Caco-2 (cell line): Measurements from ENCODE around the gene PALS2. TPM values are rescaled to one million over a fixed set of nuclear protein-coding genes. Genes with fewer than 3 reads are reported as not detected.

ENCODE experiments used
- BruUV-seq: library from RNA; stranded (reverse); fragments of 400-500 nt; replicated peaks from 2 replicates; lab custom pipeline; 2021; lab: Mats Ljungman, UMichigan
- CTCF ChIA-PET: fragments of 300-600 bp; sonication (Branson Sonifier 250); formaldehyde crosslinking; loops from one replicate; lab custom pipeline; 2022; ENCODE audit warnings: antibody characterized with exemption; lab: Charles Lee
- POLR2A ChIA-PET: fragments of 300-600 bp; sonication (Branson Sonifier 250); formaldehyde crosslinking; loops from one replicate; lab custom pipeline; 2022; ENCODE audit warnings: antibody characterized with exemption; lab: Charles Lee
- DNase-seq, 2 experiments: peaks; one replicate each; pipeline versions ENCODE4 v3.0.0 to v3.0.0-alpha.2; 2020 to 2022
- H3K27me3 ChIP-seq: replicated peaks from 2 replicates; pipeline ENCODE4 v1.6.0; 2011; ENCODE audit warnings: low read length; ENCODE audit not compliant: control insufficient read depth, insufficient read depth
- H3K36me3 ChIP-seq: 2 replicates; pipeline ENCODE4 v1.5.1; 2011; ENCODE audit warnings: low read length; ENCODE audit not compliant: control insufficient read depth, insufficient read depth
- H3K4me1 ChIP-seq: fragments of 250-450 bp; sonication (Bioruptor Pico); 2 replicates; pipeline ENCODE4 v1.5.1; 2020; ENCODE audit warnings: mild to moderate bottlenecking
- H3K4me3 ChIP-seq: 2 replicates; pipeline ENCODE4 v1.5.1; 2011; ENCODE audit warnings: low read depth, mild to moderate bottlenecking, control low read depth, low read length
- H3K9me3 ChIP-seq: fragments of 250-450 bp; sonication (Bioruptor Pico); 2 replicates; pipeline ENCODE4 v1.5.1; 2020; ENCODE audit warnings: mild to moderate bottlenecking, moderate library complexity
- H3K27ac Mint-ChIP-seq: one replicate; pipeline ENCODE4 v1.8.0; 2022; ENCODE audit warnings: mixed read lengths; ENCODE audit not compliant: unreplicated experiment
- H3K27me3 Mint-ChIP-seq: one replicate; pipeline ENCODE4 v1.8.0; 2022; ENCODE audit warnings: mixed read lengths; ENCODE audit not compliant: insufficient read depth, unreplicated experiment
- H3K36me3 Mint-ChIP-seq: one replicate; pipeline ENCODE4 v1.8.0; 2022; ENCODE audit warnings: mild to moderate bottlenecking, mixed read lengths; ENCODE audit not compliant: insufficient read depth, unreplicated experiment
- H3K4me1 Mint-ChIP-seq: one replicate; pipeline ENCODE4 v1.8.0; 2022; ENCODE audit warnings: low read depth, mixed read lengths; ENCODE audit not compliant: unreplicated experiment
- H3K4me3 Mint-ChIP-seq: one replicate; pipeline ENCODE4 v1.8.0; 2022; ENCODE audit warnings: mild to moderate bottlenecking, moderate library complexity, mixed read lengths; ENCODE audit not compliant: unreplicated experiment
- H3K9me3 Mint-ChIP-seq: one replicate; pipeline ENCODE4 v1.8.0; 2022; ENCODE audit warnings: mixed read lengths; ENCODE audit not compliant: unreplicated experiment
- intact Hi-C: fragments of 100-400 bp; cut with micrococcal nuclease; formaldehyde crosslinking; loops from one replicate; pipeline ENCODE4 v1.10.0; 2022; ENCODE audit not compliant: unreplicated experiment
- total RNA-seq: library from RNA; stranded (reverse); gene quantifications from 2 replicates; pipeline ENCODE4 v1.2.3, GENCODE V29; 2022
- TF ChIP-seq, protein P1 (sequence below), 2 experiments: fragments of 200-600 bp in 1 of 2; IDR thresholded peaks; 1 replicate in 1 of 2; 2 replicates in 1 of 2; pipeline versions ENCODE4 v1.5.1 to v1.8.0; 2011 to 2022; ENCODE audit warnings: antibody characterized with exemption in 1 of 2, control low read depth in 1 of 2, inconsistent platforms in 1 of 2, low read depth in 1 of 2, low read length in 1 of 2, mild to moderate bottlenecking in 1 of 2, moderate library complexity in 1 of 2; ENCODE audit not compliant: insufficient read depth in 1 of 2, severe bottlenecking in 1 of 2, unreplicated experiment in 1 of 2

PALS2 gene
- total RNA-seq, 1 experiment from 2014 or later, result 38.5 TPM

DNA sequence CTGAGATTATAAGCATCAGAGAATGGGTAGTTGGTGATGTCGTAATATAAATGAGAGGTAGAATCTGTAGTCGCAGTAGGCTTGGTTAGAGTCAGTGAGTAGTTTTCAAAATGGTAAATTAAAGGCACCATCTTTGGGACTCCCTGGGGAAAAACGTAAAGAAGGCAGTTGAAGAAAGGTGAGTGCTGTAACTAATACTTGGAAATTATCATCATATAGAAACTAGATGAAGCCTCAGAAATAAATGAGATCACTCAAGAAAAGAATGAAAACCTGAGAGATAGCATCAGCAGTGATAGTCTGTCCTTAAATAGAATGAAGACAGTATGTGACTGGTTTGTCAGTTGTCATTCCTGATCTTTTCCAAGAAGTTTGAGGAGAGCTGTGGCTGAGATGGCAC, 23.8 kb downstream of the PALS2 start:
- Mint-ChIP-seq H3K27ac (no peak overlapping the region), H3K4me1 (no peaks in the 10 kb centered on the region), H3K27me3 (no peaks in the 10 kb centered on the region), H3K4me3 (no peak overlapping the region), H3K9me3 (peaks cover 6% of the 10 kb centered on the region), H3K36me3 (no peaks in the 10 kb centered on the region)
- Histone ChIP-seq H3K9me3 (no peaks in the 10 kb centered on the region), H3K27me3 (no peaks in the 10 kb centered on the region), H3K4me1 (no peaks in the 10 kb centered on the region), H3K4me3 (no peak overlapping the region), H3K36me3 (no peaks in the 10 kb centered on the region)
- DNase-seq, result no peak
- ChIA-PET POLR2A (no interaction called here), CTCF (no interaction called here)
- intact Hi-C loops, result no loop called here
- TF ChIP-seq, protein P1, sequence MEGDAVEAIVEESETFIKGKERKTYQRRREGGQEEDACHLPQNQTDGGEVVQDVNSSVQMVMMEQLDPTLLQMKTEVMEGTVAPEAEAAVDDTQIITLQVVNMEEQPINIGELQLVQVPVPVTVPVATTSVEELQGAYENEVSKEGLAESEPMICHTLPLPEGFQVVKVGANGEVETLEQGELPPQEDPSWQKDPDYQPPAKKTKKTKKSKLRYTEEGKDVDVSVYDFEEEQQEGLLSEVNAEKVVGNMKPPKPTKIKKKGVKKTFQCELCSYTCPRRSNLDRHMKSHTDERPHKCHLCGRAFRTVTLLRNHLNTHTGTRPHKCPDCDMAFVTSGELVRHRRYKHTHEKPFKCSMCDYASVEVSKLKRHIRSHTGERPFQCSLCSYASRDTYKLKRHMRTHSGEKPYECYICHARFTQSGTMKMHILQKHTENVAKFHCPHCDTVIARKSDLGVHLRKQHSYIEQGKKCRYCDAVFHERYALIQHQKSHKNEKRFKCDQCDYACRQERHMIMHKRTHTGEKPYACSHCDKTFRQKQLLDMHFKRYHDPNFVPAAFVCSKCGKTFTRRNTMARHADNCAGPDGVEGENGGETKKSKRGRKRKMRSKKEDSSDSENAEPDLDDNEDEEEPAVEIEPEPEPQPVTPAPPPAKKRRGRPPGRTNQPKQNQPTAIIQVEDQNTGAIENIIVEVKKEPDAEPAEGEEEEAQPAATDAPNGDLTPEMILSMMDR (IDR thresholded peaks at IDR 0.05; ENCODE audit: insufficient read depth in 1 of 2, low read depth in 1 of 2, low read length in 1 of 2, severe bottlenecking in 1 of 2, unreplicated experiment in 1 of 2), result no peak
- BruUV-seq, result no TSS peak

DNA sequence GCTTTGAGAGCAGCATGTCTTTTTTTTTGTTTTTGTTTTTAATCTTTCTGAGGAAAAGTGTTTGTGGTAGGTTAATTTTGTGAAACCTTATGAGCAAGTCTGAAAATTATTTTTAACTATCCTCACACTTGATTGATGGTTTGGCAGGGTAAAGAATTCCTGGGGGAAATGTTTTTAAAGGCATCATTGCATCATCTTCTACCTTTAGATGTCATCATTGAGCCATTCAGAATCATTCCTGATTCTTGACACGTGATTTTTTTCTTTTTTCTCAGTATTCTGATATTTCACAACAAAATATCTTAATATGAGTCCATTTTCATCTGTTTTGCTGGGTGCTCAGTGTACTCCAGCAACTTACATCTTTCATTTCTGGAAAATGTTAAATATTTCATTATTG, 28.3 kb downstream of the PALS2 start:
- Histone ChIP-seq H3K4me1 (no peaks in the 10 kb centered on the region), H3K9me3 (no peaks in the 10 kb centered on the region; the same call in 1 of the 2 replicates), H3K4me3 (no peak overlapping the region), H3K27me3 (no peaks in the 10 kb centered on the region), H3K36me3 (no peaks in the 10 kb centered on the region)
- peaks cover 11% of the 10 kb centered on the region for H3K9me3 Mint-ChIP-seq
- ChIA-PET POLR2A (no interaction called here), CTCF (interaction anchor here (0.5 kb wide), 1 partner anchor 36 kb away, joined by 3 read pairs; no protein-coding TSS in a partner anchor)
- no peak overlapping the region for H3K27ac Mint-ChIP-seq
- no peaks in the 10 kb centered on the region for H3K36me3 Mint-ChIP-seq
- TF ChIP-seq, protein P1 (IDR thresholded peaks at IDR 0.05; ENCODE audit: insufficient read depth in 1 of 2, low read depth in 1 of 2, low read length in 1 of 2, severe bottlenecking in 1 of 2, unreplicated experiment in 1 of 2), result no peak
- H3K4me3 Mint-ChIP-seq, result no peak overlapping the region
- no peaks in the 10 kb centered on the region for H3K4me1 Mint-ChIP-seq
- H3K27me3 Mint-ChIP-seq, result no peaks in the 10 kb centered on the region
- no peak for DNase-seq
- BruUV-seq, result no TSS peak
- intact Hi-C loops, result no loop called here

GRCh38 chr7:24602860-24603456, 29.7 kb downstream of the PALS2 start:
- H3K27me3 Mint-ChIP-seq, result no peaks in the 10 kb centered on the region
- Histone ChIP-seq H3K36me3 (no peaks in the 10 kb centered on the region), H3K4me1 (no peaks in the 10 kb centered on the region), H3K27me3 (no peaks in the 10 kb centered on the region), H3K4me3 (no peak overlapping the region), H3K9me3 (no peaks in the 10 kb centered on the region; the same call in 1 of the 2 replicates)
- TF ChIP-seq, protein P1 (IDR thresholded peaks at IDR 0.05; ENCODE audit: insufficient read depth in 1 of 2, low read depth in 1 of 2, low read length in 1 of 2, severe bottlenecking in 1 of 2, unreplicated experiment in 1 of 2), result no peak
- no peaks in the 10 kb centered on the region for H3K36me3 Mint-ChIP-seq
- intact Hi-C loops, result no loop called here
- no peak overlapping the region for H3K27ac Mint-ChIP-seq
- ChIA-PET POLR2A (no interaction called here), CTCF (no interaction called here)
- peaks cover 11% of the 10 kb centered on the region for H3K9me3 Mint-ChIP-seq
- BruUV-seq, result no TSS peak
- no peak overlapping the region for H3K4me3 Mint-ChIP-seq
- no peaks in the 10 kb centered on the region for H3K4me1 Mint-ChIP-seq
- no peak for DNase-seq
